Medulla oblongata (tissue), 1 donor: ENCODE results near the gene NPIPB2.
"Not testable (repeated sequence)": the region's sequence is repeated elsewhere in the genome, so short reads cannot be mapped to it uniquely, and the experiment has no call there.

ENCODE experiments used
- DNase-seq: peaks from one replicate; pipeline ENCODE4 v3.0.0-alpha.2; 2015; ENCODE audit errors: extremely low spot score

Gene NPIPB2

DNA sequence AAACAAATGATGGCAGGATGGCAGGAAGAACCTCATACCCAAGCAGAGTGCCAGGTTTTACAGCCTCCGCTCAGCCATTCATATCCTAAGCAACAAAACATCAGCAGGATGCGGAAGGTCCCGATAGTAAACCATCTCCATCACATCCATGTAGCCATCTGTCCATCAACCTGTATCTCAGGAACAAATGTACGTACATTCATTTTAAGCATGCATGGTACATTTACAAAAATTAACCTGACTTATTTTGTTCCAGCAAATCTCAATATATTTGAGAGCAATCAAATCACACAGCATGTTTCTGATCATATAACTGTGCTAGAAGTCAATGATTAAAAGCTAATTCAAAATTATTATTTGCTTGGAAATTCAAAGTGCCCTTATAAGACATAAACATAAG is at the start of gene NPIPB2:
TSS of gene NPIPB2 (minus strand) at position 101 of the 400 bp plus-strand sequence. CDS start at position 101, 0 bp downstream.
- not testable (repeated sequence) for DNase-seq

DNA sequence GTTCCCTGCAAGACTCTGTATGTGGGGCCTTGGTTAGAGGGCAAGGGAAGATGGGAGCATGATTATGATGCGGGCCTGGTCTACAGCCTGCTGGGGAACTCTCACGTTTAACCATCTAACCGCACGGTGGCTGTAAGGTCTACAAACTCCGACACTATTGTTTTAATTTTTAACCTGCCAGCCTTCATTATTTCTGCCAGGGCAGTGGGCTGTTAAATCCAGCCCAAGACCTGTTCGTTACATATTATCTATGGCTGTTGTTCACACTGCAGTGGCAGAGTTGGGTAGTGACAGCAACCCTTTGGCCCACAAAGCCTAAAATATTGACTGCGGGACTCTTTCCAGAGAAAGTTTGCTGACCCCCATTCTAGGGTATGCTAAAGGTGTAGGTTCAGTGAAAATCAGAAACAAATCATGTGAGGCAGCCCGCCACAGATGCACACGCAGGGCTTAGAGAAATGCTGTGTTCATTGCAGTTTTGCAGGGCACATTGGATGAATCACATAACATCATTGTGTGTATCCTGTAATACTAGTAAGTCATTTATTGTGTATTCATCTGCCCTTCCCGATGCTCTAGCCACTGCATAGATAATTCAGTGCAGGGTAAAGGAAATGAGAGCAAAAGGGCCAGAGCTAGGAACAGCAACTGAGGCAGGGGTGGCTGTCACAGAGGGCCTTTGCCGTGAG is 49.0 kb upstream of the NPIPB2 start:
- DNase-seq, result peak; percentile 32

- no peak for DNase-seq
Observed at GRCh38 chr16:11988258-11988978, 46.6 kb upstream of the NPIPB2 start.

- DNase-seq, result no peak
Observed at GRCh38 chr16:11986521-11987057, 44.7 kb upstream of the NPIPB2 start.

DNA sequence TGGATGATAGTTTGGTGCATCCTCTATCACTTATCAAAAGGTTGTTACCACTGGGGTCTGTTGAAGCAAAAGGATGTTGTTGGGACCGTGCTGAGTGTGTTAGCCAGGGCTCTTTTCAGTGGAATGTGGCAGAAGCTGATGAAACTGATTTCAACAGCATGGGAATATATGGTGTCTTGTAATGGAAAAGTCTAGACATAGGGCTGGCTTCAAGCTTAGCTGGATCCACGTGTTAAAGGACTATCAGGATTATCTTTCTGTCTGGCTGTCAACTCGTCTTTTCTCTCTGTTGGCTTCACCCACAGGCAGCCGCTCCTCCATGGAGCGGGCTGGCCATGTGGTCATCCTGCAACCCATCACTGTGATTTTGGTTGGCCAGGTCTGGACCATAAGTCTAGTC is 43.4 kb upstream of the NPIPB2 start:
- DNase-seq, result no peak

DNA sequence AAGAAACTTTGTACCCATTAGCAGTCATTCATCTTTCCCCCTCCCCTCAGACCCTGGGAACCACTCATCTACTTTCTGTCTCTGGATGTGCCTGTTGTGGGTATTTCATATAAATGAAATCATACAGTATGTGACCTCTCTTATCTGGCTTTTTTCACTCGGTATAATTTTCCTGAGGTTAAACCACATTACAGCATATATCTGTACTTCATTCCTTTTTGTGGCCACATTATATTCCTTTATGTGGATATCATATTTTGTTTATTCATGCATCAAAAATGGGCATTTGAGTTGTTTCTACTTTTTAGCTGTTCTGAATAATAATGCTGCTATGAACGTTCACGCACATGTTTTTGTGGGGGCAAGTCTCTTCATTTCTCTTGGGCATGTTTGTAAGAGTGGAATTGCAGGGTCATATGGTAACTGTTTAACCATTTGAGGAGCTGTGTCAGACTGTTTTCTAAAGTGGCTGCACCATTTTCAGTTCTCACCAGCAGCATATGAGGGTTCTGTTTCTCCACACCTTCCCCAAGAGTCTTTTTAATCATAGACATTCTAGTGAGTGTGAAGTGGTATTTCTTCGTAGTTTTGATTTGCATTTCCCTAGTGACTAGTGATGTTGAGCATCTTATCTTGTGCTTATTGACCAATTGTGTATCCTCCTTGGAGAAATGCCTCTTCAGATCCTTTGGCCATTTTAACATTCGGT is 38.4 kb upstream of the NPIPB2 start:
- no peak for DNase-seq

GRCh38 chr16:11979013-11979672 is 37.3 kb upstream of the NPIPB2 start:
- no peak for DNase-seq

DNA sequence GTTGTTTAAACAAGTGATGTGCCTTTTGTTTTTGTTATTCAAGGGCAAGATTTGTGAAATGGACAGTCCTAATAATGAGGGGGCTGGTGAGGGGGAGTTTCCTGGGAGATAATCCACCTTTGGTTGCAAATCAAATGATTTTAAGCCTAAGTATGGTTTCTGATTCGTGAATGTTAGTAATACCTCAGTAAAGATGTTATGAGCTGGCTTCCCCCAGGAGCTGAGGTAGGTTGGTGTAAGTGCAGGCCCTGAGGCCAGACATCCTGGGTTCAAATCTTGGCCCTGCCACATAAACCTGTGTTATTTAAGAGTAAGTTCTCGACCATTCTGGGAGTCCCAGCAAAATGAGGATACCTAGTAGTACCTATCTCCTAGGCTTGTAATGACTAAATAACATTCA is 36.2 kb upstream of the NPIPB2 start:
- DNase-seq, result no peak

DNA sequence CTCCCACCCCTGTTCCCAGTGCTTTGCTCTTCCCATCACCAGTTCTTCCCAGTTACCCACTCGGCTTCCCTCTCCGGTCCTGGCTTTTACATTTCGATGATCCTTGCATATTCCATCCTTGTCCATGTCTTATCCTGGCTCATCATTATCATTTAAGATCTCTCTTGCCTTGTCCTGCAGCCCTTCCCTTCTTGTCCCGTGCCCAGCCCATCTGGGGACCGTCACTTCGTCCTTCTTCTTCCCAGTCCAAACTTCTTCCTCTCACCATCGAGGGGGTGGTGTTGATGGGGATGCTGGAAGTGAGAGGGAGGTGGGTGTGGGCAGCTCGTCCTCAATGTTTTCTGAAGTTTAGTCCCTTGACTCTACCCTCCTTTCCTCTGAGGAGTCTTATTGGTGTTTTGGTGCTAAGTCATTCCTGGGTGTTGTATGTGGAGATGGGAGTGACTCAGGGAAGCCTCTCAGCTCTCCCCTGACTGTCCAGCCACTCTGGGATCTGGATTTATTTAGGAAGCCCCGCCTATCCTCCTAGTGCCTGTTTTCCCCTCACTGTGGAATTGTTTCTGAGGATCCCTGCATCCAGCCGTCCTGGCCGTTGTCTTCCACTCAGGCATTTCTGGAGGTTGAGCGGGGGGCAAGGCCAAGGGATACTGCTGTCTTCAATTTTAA is 35.7 kb upstream of the NPIPB2 start:
- peak; percentile 36 for DNase-seq

GRCh38 chr16:11976850-11977375 is 35.1 kb upstream of the NPIPB2 start:
- DNase-seq, result no peak

DNA sequence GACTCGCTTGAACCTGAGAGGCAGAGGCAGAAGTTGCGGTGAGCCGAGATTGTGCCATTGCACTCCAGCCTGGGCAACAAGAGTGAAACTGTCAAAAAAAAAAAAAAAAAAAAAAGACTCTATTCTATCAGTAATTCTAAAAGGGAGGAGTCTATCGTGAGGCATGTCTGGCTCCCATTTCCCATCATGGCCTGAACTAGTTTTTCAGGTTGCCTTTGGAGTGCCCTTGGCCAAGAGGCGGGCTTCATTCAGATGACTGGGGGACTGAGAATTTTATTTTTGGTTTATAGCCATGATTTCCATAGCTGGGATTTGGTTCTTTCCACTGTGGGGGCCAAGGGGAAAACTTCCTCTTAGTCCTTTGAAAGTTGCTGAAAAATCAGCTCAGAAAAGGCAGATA is 31.2 kb upstream of the NPIPB2 start:
- no peak for DNase-seq

DNA sequence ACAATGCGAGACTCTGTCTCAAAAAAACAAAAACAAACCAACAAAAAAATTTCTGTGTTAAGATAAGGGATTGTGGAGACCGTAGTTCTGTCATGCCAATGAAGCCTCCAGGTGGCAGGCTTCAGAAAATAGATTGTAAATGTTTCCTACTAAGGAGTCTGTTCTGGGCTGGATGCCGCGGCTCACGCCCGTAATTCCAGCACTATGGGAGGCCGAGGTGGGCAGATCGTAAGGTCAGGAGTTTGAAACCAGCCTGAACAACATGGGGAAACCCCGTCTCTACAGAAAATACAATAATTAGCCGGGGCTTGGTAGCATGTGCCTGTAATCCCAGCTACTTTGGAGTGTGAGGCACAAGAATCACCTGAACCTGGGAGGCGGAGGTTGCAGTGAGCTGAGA is 30.3 kb upstream of the NPIPB2 start:
- no peak for DNase-seq

- DNase-seq, result not testable (repeated sequence)
Observed at GRCh38 chr16:11970292-11970691, 28.4 kb upstream of the NPIPB2 start.

- no peak for DNase-seq
Observed at GRCh38 chr16:11968577-11968976, 26.7 kb upstream of the NPIPB2 start.

DNA sequence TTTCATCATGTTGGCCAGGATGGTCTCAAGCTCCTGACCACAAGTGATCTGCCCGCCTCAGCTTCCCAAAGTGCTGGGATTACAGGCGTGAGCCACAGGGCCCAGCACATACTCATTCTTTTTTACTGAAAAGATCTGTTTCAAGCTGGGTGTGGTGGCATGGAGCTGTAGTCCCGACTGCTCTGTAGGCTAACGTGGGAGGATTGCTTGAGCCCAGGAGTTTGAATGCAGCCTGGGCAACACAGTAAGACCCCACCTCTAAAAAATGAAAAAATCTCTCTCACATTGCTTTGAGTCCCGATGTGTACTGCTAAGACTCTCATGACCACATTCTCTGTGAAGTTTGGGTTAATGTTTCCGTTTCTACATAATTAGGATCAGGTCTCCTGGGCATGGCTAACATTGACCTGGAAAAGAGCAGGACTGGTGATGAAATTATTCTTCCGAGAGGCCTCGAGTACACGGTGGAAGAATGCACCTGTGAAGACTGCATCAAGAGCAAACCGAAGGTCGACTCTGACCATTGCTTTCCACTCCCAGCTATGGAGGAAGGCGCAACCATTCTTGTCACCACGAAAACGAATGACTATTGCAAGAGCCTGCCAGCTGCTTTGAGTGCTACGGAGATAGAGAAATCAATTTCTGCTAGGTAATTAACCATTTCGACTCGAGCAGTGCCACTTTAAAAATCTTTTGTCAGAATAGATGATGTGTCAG is 25.5 kb upstream of the NPIPB2 start:
- no peak for DNase-seq

DNA sequence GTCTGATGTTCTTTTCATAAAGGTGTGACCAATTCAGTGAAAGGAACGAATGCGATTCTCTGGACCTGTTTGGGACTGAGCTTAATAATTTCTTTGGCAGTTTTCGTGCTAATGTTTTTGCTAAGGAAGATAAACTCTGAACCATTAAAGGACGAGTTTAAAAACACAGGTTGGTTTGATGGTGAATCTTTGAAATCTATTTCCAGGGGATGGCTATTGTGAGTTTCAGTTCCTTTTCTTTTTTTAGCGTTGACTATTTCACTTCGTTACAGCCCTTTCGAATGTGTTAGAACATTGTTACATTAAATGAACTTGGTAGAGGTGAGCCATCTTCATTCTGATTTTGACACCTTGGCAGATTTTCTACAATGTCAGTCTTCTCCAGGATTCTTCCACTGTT is 24.3 kb upstream of the NPIPB2 start:
- peak; percentile 34 for DNase-seq

GRCh38 chr16:11964761-11965551 is 23.1 kb upstream of the NPIPB2 start, which contains the start of gene TNFRSF17:
Gene TNFRSF17 (plus strand): TSS chr16:11965210. CDS start chr16:11965325, 115 bp downstream.
- no peak for DNase-seq

DNA sequence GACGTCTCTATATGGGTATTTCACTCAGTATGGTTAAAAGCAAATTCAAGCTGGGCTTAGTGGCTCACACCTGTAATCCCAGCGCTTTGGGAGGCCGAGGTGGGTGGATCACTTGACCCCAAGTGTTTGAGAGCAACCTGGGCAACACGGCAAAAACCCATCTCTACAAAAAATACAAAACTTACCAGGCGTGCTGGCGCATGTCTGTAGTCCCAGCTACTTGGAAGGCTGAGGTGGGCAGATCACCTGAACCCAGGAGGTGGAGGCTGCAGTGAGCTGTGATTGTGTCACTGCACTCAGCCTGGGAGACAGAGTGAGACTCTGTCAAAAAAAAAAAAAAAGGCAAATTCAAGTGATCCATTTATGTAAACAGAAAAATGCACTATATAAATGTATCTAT is 21.9 kb upstream of the NPIPB2 start:
- no peak for DNase-seq

GRCh38 chr16:11962978-11963377 is 21.1 kb upstream of the NPIPB2 start:
- not testable (repeated sequence) for DNase-seq
